HT-29 (cell line): ENCODE results near the gene DFFA. TPM values are rescaled to one million over a fixed set of nuclear protein-coding genes. Genes with fewer than 3 reads are reported as not detected.
"Not testable (repeated sequence)": the region's sequence is repeated elsewhere in the genome, so short reads cannot be mapped to it uniquely, and the experiment has no call there.

ENCODE experiments used
- DNase-seq: peaks from one replicate; pipeline ENCODE4 v3.0.0-alpha.2; 2015; ENCODE audit warnings: low spot score
- total RNA-seq: library from RNA; depleted of rRNA; stranded (reverse); fragments of >200 nt; shearing (Covaris generic); gene quantifications from 2 replicates; pipeline ENCODE4 v1.2.3, GENCODE V29; 2014

Gene DFFA
- total RNA-seq, 1 experiment from 2014 or later, result 41.2 TPM

DNA sequence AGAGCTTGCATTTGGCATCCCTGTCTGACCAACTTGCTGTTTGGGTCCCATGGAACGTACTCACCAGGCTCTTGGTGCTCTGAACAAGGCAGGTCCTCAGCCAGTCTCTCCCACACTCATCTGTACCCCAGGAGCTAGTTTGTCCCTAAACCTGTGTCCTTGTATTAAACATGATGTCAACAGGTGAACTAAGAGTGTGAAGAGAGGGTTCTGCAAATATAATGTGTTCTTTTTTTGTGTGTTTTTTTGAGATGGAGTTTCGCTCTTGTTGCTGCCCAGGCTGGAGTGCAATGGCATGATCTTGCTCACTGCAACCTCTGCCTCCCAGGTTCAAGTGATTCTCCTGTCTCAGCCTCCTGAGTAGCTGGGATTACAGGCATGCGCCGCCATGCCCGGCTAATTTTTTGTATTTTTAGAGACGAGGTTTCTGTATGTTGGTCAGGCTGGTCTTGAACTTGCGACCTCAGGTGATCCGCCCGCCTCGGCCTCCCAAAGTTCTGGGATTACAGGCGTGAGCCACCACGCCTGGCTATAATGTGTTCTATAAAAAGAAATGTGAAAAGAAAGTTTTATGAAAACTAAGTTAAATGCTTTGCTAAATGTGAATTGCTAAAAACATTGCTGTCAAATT lies 33.8 kb upstream of the DFFA start:
- DNase-seq, result not testable (repeated sequence)

- peak; percentile 22 for DNase-seq
Measured at GRCh38 chr1:10504249-10504648, 31.9 kb upstream of the DFFA start.

GRCh38 chr1:10502206-10502605 lies 29.9 kb upstream of the DFFA start:
- DNase-seq, result no peak

DNA sequence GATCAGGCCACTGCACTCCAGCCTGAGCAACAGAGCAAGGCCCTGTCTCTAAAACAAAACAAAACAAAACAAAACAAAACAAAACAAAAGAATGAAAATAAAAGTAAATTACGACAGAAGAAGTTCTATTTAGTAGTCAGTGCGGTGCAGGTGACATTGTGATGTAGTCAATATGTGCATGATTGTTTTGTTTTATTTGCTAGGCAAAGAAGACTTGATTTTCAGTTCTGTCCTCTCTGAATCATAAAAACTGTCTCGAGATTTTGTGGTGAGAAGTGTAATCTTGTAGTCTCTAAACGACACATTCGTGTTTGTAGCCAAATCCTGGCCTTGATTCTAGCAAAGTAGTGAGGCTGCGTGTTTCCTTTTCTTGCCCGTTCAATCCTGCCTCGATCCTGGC lies 25.9 kb upstream of the DFFA start:
- DNase-seq, result no peak

DNA sequence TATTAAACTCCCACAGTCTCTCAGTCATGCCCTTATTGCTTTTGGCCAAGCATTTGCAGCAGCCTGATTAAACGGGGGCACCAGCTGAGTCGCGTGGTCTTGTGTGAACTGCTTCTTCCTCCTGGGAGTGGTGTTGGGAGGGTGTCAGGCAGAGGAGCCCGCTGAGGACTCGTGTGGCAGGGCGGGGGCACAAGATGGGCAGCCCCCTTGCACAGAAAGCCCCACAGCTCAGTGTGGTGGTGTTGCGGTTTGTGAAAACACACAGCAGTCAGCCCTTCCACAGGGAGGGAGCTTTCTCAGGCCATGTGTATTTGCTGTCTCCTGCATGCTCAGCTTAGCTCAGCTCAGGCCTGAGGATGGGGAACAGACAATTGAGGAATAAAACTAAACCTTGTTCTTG lies 24.8 kb upstream of the DFFA start:
- DNase-seq, result no peak

- DNase-seq, result no peak
Measured at GRCh38 chr1:10495952-10496351, 23.6 kb upstream of the DFFA start.

DNA sequence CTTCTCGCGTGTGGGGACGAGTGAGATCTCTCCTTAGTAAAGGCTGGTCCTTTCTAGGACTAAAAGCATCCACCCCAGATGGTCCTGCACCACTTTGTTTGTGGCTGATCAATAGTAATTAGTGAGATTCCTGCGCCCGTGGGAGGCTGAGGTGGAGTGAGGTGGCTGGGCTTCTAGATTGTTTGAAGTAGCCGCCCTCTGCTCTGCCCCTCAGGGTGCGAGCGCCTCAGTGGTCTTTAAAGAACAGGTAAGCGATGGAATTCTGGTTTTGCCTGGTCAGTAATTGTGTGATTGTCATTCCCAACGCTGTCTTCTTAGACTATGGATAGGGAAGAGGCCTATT lies 23.1 kb upstream of the DFFA start:
- DNase-seq, result no peak

DNA sequence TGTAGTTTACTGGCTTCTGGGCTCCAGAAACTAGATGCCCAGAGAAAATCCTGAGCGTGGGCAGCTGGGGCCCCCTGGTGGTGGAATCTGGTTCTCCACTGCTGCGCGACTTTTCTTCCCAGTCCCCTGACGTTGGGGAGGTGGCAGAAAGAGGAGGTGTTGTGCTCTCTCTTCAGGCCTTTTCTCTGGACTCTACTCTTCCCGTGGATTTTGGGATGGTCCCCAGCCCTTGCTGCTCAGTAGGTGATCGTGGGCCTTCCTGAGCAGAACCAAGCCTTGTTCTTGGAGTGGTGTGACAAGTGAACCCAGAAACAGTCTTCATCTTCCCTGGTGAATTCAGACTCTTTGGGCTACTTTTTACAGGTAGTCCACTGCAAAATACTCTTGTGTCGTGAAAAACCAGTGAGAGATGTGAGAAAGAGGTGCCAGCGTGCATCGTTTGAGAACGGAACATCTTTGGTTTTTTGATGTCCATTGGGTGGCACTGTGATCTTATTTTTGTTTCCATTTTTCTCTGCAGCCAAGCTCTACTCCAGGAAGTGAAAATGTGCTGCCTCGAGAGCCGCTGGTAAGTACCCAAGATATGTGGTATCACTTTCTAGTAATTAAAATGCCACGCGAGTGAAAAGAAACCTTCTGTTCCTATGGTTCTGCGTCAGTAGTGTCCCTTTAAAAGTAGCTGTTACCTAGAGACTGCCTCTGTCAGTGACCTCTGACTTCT lies 22.6 kb upstream of the DFFA start:
- DNase-seq, result peak; percentile 90

- no peak for DNase-seq
Measured at GRCh38 chr1:10494418-10494753, 22.1 kb upstream of the DFFA start.

DNA sequence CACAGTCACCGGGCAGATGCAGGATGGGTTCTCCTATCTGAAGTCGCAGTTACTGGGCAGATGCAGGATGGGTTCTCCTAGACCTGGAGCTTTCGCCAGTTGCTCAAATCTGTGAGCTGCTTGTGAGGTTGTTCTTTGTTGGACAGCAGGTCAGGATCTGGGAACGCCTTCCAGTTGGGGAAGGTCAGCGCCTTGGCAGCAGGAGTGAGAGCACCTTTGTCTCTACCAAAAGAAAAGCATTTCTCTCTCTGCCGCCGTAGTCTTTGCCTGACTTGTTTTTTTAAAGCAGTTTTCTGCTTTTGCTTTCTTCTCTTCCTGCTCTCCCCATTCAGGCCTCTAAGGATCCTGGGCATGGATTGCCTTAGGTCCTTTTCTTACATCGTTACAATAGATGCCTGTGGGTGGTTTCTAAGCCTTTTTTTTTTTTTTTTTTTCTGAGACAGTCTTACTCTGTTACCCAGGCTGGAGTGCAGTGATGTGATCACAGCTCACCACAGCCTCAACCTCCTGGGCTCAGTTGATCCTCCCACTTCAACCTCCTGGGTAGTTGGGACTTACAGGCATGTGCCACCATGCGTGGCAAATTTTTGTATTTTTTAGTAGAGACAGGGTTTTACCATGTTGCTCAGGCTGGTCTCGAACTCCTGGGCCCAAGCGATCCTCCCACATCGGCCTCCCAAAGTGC lies 18.1 kb upstream of the DFFA start:
- DNase-seq, result no peak

DNA sequence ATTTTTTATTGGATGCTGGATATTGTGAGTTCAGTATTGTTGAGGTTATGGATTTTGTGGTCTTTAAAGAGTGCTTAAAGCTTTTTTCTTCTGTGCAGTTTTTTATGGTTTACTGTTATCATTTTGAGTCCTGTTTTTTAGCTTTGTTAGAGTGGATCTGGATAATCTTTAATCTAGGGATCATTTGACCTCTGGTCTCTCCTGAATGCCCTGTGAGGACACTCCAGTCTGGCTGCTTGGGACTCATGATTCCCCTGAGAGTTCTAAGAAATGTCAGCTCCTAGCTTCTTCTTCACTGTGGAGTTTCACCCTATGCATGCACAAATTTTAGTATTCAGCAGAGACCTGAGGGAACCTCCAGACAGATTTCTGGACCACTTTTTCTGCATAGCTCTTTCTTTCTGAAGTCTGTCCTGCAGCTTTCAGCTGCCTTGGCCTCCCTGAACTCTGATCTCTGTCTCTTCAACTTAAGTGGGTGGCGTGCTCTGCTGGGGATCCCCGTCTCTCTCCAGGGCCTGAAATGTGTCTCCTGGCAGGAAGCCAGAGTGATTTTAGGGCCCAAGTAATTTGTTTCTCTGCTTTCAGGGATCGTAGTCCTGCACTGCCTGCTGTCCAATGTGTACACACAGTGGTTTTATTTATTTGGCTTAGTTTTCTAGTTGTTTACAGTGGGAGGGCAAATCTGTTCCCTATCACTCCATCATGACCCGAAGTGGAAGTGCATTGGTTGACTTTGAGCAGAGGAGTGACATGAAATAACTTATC lies 17.1 kb upstream of the DFFA start:
- DNase-seq, result no peak

DNA sequence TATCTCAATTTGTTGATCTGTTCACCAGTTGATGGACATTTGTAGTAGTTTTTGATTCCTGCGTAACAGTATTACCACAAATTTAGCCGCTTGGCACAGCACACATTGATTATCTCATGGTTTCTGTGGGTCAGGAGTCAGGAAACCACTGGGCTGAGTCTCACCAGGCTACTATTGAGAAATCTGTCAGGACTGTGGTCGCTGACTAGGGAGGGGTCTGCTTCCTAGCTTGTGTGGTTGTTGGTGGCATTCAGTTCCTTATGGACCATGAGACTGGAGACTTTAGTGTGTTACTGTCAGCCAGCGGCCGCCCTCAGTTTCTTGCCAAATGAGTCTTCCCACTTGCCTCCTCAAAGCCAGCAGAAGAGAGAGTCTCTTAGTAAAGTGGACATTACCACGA lies 12.2 kb upstream of the DFFA start:
- no peak for DNase-seq

GRCh38 chr1:10480614-10481013 lies 8.3 kb upstream of the DFFA start:
- DNase-seq, result no peak

GRCh38 chr1:10479296-10479695 lies 7.0 kb upstream of the DFFA start:
- no peak for DNase-seq

DNA sequence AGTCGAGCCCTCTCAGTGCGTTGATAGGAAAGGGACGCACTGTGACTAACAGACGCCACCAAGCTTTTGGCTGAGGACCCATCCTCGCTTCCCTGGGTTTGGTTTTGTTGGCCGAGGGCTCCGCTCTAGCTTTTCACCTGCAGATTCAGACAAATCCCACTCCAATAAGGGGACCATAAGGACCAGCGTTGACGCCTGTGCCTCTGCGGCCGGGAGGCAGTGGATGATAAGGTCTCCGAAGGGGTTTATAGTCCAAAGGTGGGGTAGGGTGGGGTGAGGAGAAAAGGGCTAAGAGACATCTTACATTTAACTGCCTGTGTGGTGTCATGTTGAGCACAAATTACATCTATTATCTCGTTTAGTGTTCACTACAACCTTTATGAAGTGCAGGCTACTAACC lies 3.2 kb upstream of the DFFA start:
- DNase-seq, result peak; percentile 34

DNA sequence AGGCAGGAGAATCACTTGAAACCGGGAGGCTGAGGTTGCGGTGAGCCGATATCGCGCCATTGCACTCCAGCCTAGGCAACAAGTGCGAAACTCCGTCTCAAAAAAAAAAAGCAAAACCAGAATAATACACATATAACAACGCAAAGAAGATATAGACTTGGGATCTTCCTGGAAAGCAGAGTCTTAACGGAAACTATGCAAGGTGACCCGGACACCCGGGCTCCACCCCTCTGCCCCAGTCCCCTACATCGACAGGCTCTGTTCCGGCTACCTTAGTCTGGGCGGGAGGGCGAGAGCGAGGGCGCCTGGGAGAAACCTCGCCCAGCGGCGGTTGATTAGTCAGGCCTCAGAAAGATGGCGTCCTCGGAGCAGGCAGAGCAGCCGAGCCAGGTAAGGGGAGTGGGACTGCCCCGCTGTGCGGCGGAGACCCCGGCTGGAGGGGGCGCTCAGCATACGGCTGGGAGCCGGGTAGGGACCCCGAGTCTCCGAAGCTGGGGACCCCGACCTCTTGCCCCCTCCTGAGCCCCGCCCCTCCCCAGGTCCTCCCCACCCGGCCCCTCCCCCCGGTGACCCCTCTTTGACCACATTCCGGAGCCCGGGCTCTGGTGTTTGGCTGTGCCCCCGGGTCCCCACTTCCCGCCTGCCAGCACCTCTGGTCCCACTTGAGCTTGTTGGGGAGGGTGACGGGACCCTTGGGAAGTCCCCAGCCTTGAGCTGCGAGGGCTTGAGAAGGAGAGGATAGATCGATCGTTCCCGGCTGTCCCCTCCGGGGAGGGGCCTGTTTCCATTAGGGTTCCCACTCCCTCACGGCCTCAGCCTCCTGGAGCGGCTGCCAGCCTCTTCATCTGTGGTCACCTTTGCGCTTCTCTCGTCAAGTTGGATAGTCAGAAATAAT lies 2.5 kb upstream of the DFFA start, which contains the start of gene PEX14:
Gene PEX14, plus strand, starts transcription at position 338 of the 895 bp plus-strand sequence. Its CDS starts 17 bp downstream, at position 355.
- DNase-seq, result peak; percentile 89

GRCh38 chr1:10474309-10474612 lies 1.9 kb upstream of the DFFA start:
- DNase-seq, result not testable (repeated sequence)

GRCh38 chr1:10473145-10473765 lies 926 bp upstream of the DFFA start:
- no peak for DNase-seq

DNA sequence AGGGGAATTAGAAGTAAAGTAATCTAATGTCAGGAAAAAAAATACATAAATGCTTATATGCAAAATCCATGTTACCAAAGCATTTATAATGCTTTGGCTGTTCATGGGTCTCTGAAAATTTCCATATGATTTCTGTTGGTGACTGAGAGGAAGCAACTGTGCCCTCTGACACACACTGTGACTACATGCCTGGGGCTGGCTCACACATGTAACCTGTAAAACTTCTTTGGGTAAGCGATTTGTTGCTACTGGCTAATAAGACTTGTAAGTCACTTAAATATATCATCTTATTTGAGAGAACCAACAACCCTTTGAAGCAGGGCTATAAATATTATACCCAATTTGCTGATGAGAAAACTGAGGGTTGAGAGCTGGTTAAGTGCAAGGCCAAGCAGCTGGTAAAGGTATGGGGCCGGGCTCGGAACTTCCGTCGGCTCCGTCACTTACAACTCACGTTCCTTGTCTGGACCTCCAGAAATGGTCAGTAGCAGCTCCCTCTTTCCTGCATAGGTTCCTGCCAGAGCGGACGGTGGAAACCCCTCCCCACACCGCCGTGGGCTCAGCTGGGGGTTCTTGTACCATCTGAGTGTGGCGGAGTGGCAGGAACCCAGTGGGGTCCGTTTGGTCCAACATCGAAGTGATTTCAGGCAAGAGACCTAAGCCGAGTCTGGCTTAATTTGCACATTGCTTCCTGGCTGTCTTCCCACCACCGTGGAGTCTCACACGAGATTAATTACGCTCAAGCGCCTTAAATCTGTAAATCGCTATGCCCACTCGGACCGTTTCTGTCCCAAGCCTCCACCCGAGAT lies 714 bp downstream of the DFFA start:
- DNase-seq, result peak; percentile 19

GRCh38 chr1:10470043-10470442 lies 2.3 kb downstream of the DFFA start:
- no peak for DNase-seq
